Ishikawa (cell line): ENCODE data around the gene SIDT2.

ENCODE experiments used
- CEBPB ChIP-seq: IDR thresholded peaks from 2 replicates; pipeline ENCODE4 v1.6.1; 2012
- EGR1 ChIP-seq: IDR thresholded peaks from 2 replicates; pipeline ENCODE4 v1.6.1; 2012
- EP300 ChIP-seq: IDR thresholded peaks from 2 replicates; pipeline ENCODE4 v1.6.1; 2012; ENCODE audit warnings: borderline replicate concordance
- MAX ChIP-seq: IDR thresholded peaks from 2 replicates; pipeline ENCODE4 v1.6.1; 2012
- TCF12 ChIP-seq: IDR thresholded peaks from 2 replicates; pipeline ENCODE4 v1.6.1; 2012; ENCODE audit warnings: low read depth

GRCh38 chr11:117219455-117219854, 40.9 kb downstream of the SIDT2 start:
- TF ChIP-seq TCF12: no peak
- TF ChIP-seq EP300: no peak
- TF ChIP-seq MAX: no peak
- no peak for TF ChIP-seq CEBPB
- no peak for TF ChIP-seq EGR1
